ENCODE results near the gene SLC22A23.
A peak's percentile ranks its signal among the peaks of the same experiment; 100 is the strongest.

SLC22A23 gene

GRCh38 chr6:3280866-3281465, 175.9 kb downstream of the SLC22A23 start:
- Histone ChIP-seq H3K9me3 (no peaks in the 10 kb centered on the region), H3K36me3 (peaks cover 0 to 47% (median 0%) of the 10 kb centered on the region in 3 donors), H3K27ac (peak overlapping the region in 1 of 2 donors; percentile 25), H3K4me3 (no peak overlapping the region), H3K4me1 (peaks cover 0 to 23% (median 10%) of the 10 kb centered on the region in 4 donors), H3K27me3 (no peaks in the 10 kb centered on the region)
- intact Hi-C loops (cut with DNase I; ENCODE audit: low total_unique reads), result loop anchor here (2.0 to 10.0 kb wide), 3 partner anchors 174 to 704 kb away; partner anchors contain the start of gene SLC22A23
- DNase-seq, result peak; percentile 17 to 48
- no peak for TF ChIP-seq CTCF (IDR thresholded peaks at IDR 0.05)

GRCh38 chr6:3280091-3280490, 176.8 kb downstream of the SLC22A23 start:
- no peaks in the 10 kb centered on the region for H3K27me3 ChIP-seq
- DNase-seq, result peak; percentile 21 to 66
- H3K27ac ChIP-seq, result no peak overlapping the region
- H3K36me3 ChIP-seq, result peaks cover 0 to 43% (median 0%) of the 10 kb centered on the region in 3 donors
- H3K4me1 ChIP-seq, result peaks cover 0 to 23% (median 10%) of the 10 kb centered on the region in 4 donors
- intact Hi-C loops (cut with DNase I; ENCODE audit: low total_unique reads), result loop anchor here (2.0 to 10.0 kb wide), 3 partner anchors 175 to 705 kb away; partner anchors contain the start of gene SLC22A23
- H3K9me3 ChIP-seq, result no peaks in the 10 kb centered on the region
- H3K4me3 ChIP-seq, result no peak overlapping the region
- no peak for TF ChIP-seq CTCF (IDR thresholded peaks at IDR 0.05)

GRCh38 chr6:3278691-3279090, 178.2 kb downstream of the SLC22A23 start:
- H3K9me3 ChIP-seq, result no peaks in the 10 kb centered on the region
- H3K4me1 ChIP-seq, result peaks cover 0 to 23% (median 10%) of the 10 kb centered on the region in 4 donors
- intact Hi-C loops (cut with DNase I; ENCODE audit: low total_unique reads), result loop anchor here (10.0 kb wide), 1 partner anchor 606 kb away; no protein-coding TSS in a partner anchor
- no peak overlapping the region for H3K4me3 ChIP-seq
- peaks cover 0 to 38% (median 0%) of the 10 kb centered on the region in 3 donors for H3K36me3 ChIP-seq
- no peaks in the 10 kb centered on the region for H3K27me3 ChIP-seq
- H3K27ac ChIP-seq, result no peak overlapping the region
- no peak for TF ChIP-seq CTCF (IDR thresholded peaks at IDR 0.05)
- DNase-seq, result peak in 1 of 2 donors; percentile 20

- Histone ChIP-seq H3K9me3 (no peaks in the 10 kb centered on the region), H3K27ac (no peak overlapping the region), H3K27me3 (no peaks in the 10 kb centered on the region), H3K4me1 (peaks cover 0 to 21% (median 10%) of the 10 kb centered on the region in 4 donors), H3K4me3 (no peak overlapping the region), H3K36me3 (peaks cover 0 to 35% (median 4%) of the 10 kb centered on the region in 3 donors)
- DNase-seq, result peak in 1 of 2 donors; percentile 9
- TF ChIP-seq CTCF (IDR thresholded peaks at IDR 0.05), result no peak
- intact Hi-C loops (cut with DNase I; ENCODE audit: low total_unique reads), result loop anchor here (10.0 kb wide), 1 partner anchor 607 kb away; no protein-coding TSS in a partner anchor
Observed at GRCh38 chr6:3277851-3278416, 178.9 kb downstream of the SLC22A23 start.

- DNase-seq, result no peak
- no peak overlapping the region for H3K27ac ChIP-seq
- intact Hi-C loops (cut with DNase I; ENCODE audit: low total_unique reads), result loop anchor here (10.0 kb wide), 1 partner anchor 608 kb away; no protein-coding TSS in a partner anchor
- peaks cover 0 to 15% (median 7%) of the 10 kb centered on the region in 4 donors for H3K4me1 ChIP-seq
- peaks cover 0 to 36% (median 11%) of the 10 kb centered on the region in 3 donors for H3K36me3 ChIP-seq
- H3K27me3 ChIP-seq, result no peaks in the 10 kb centered on the region
- H3K4me3 ChIP-seq, result no peak overlapping the region
- TF ChIP-seq CTCF (IDR thresholded peaks at IDR 0.05), result no peak
- no peaks in the 10 kb centered on the region for H3K9me3 ChIP-seq
Observed at GRCh38 chr6:3277251-3277650, 179.6 kb downstream of the SLC22A23 start.

Data from tibial artery (tissue), 4 donors.